NCI-H1436 treated with DMSO at 0.1 percent for 48 hours (cell line): ENCODE data around the gene ASTN2.
"Not testable (repeated sequence)": the region's sequence is repeated elsewhere in the genome, so short reads cannot be mapped to it uniquely, and the experiment has no call there.

Experiments
- DNase-seq: peaks from one replicate; lab custom pipeline; 2025; lab: John Stamatoyannopoulos, UW

Gene ASTN2

GRCh38 chr9:116910201-116910600, 504.7 kb downstream of the ASTN2 start:
- no peak for DNase-seq

GRCh38 chr9:116907989-116908388, 506.9 kb downstream of the ASTN2 start:
- DNase-seq: no peak

- peak; percentile 62 for DNase-seq
Observed at GRCh38 chr9:116905171-116905588, 509.7 kb downstream of the ASTN2 start.

GRCh38 chr9:116904165-116904564, 510.7 kb downstream of the ASTN2 start:
- DNase-seq: no peak

GRCh38 chr9:116901260-116901659, 513.6 kb downstream of the ASTN2 start:
- DNase-seq: no peak

GRCh38 chr9:116900543-116900942, 514.3 kb downstream of the ASTN2 start:
- no peak for DNase-seq

GRCh38 chr9:116900007-116900367, 514.9 kb downstream of the ASTN2 start:
- no peak for DNase-seq

GRCh38 chr9:116899337-116900006, 515.4 kb downstream of the ASTN2 start:
- no peak for DNase-seq

GRCh38 chr9:116898131-116898530, 516.7 kb downstream of the ASTN2 start:
- not testable (repeated sequence) for DNase-seq

GRCh38 chr9:116897201-116897600, 517.7 kb downstream of the ASTN2 start:
- no peak for DNase-seq

- DNase-seq: no peak
Observed at GRCh38 chr9:116895961-116896360, 518.9 kb downstream of the ASTN2 start.

GRCh38 chr9:116891424-116891823, 523.4 kb downstream of the ASTN2 start:
- no peak for DNase-seq

GRCh38 chr9:116888476-116888875, 526.4 kb downstream of the ASTN2 start:
- not testable (repeated sequence) for DNase-seq

GRCh38 chr9:116888066-116888465, 526.8 kb downstream of the ASTN2 start:
- no peak for DNase-seq

- no peak for DNase-seq
Observed at GRCh38 chr9:116883676-116884075, 531.2 kb downstream of the ASTN2 start.

GRCh38 chr9:116877072-116877471, 537.8 kb downstream of the ASTN2 start:
- no peak for DNase-seq

- no peak for DNase-seq
Observed at GRCh38 chr9:116875576-116875975, 539.3 kb downstream of the ASTN2 start.

- DNase-seq: no peak
Observed at GRCh38 chr9:116873937-116874914, 540.6 kb downstream of the ASTN2 start.

- DNase-seq: no peak
Observed at GRCh38 chr9:116873491-116873890, 541.4 kb downstream of the ASTN2 start.

GRCh38 chr9:116870566-116870965, 544.3 kb downstream of the ASTN2 start:
- DNase-seq: no peak

- no peak for DNase-seq
Observed at GRCh38 chr9:116868201-116868600, 546.7 kb downstream of the ASTN2 start.

GRCh38 chr9:116861321-116861720, 553.5 kb downstream of the ASTN2 start:
- DNase-seq: no peak

GRCh38 chr9:116860509-116861120, 554.2 kb downstream of the ASTN2 start:
- no peak for DNase-seq
